GM19023 (cell line): Measurements from ENCODE around the gene TWF2.

ENCODE experiments used
- ATAC-seq: cut with Tn5 transposase; IDR thresholded peaks from one replicate; pipeline ENCODE4 v1.9.1; 2021; ENCODE audit warnings: mild to moderate bottlenecking, moderate library complexity; ENCODE audit not compliant: unreplicated experiment

TWF2 gene

GRCh38 chr3:52183786-52184445, 55.0 kb downstream of the TWF2 start:
- no peak for ATAC-seq

DNA sequence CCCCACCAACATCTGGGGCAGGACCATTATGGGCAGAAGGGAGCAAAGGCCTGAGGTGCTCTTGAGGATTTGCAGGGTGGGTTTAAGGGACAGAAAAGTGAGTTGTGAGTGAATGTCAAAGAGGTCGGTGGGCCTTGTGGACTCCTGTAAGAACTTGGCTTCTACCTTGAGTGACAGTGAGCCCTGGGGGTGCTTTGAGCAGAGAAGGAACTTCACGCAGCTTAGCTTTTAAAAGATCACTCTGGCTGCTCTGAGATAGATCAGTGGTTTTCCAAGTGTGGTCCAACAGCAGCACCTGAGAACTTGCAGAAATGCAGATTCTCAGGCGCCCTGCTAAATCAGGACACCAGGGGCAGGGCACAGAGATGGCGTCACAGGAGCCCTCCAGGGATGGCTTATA, 56.3 kb downstream of the TWF2 start:
- ATAC-seq, result no peak

GRCh38 chr3:52182196-52182595, 56.8 kb downstream of the TWF2 start:
- ATAC-seq, result no peak

DNA sequence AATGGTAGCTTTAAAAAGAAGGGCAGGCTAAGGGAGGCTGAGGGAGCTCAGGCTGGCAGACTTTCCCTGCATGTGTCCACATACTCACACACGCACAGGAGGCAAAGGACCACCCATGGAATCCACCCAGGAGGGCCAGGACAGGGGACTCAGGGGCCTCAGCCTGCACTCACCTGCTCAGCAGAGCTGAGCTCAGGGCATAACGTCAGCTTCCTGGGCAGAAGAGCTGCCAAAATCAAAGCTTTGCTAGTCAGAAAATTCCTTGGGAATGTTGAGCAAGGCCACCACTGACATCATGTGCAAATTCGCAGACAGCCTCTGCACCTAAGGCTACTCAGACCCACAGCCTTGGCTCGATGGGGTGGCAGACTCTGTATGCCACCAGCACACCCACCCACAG, 57.4 kb downstream of the TWF2 start:
- no peak for ATAC-seq
